ENCODE data around the gene ABLIM2. TPM values are rescaled to one million over a fixed set of nuclear protein-coding genes. Genes with fewer than 3 reads are reported as not detected.

ABLIM2 gene
- polyA plus RNA-seq, 1 donor from 2014 or later: 14.9 TPM

DNA sequence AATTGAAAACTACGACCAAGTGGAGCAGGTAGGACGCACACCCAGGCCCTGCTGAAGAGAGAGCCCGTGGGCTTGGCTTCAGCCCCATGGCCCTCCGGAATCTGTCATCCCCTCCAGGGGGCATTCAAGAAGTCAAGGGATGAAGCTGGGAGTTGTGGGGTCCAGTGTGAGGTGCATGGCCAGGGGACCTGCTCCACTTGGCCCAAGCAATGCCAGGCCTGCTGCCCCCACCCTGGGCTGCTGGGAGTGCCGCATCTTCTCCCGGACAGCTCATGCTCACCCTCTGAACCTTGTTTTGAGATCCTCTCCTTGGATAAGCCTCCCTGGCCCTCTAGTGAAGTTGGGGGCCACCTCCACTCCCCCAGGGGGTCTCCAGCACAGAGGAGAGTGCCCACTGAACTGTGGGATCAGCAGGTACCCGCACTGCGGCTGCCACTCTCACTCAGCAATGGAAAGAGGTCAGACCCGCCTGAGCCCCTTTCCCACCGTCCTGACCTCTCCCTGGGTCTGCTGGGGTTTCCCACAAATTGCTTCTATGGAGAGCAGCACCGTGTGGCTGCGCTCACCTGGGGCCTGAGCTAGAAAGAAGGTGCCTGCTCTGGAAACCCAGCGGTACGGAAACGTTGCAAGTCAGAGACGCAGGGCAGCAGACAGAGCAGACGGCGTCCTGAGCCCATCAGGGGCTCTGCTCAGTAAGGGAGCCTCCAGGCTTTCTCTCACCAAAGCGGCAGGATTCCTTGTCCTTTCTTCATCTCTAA lies 5.0 kb upstream of the ABLIM2 start:
- Histone ChIP-seq H3K9me2 (ENCODE audit: insufficient read depth, low read length) (no peaks in the 10 kb centered on the region), H3K4me3 (ENCODE audit: low read length) (no peak overlapping the region), H3F3A (ENCODE audit: insufficient read depth, low read length, poor library complexity, severe bottlenecking) (no peaks in the 10 kb centered on the region), H3K4me2 (ENCODE audit: low read length) (no peak overlapping the region), H3K27me3 (ENCODE audit: insufficient read depth, low read depth, low read length) (no peaks in the 10 kb centered on the region), H2AFZ (ENCODE audit: low read depth, low read length) (no peak overlapping the region), H4K20me1 (ENCODE audit: insufficient read depth) (no peaks in the 10 kb centered on the region), H3K36me3 (ENCODE audit: insufficient read depth, low read length) (no peaks in the 10 kb centered on the region), H3K9ac (ENCODE audit: low read length) (no peak overlapping the region), H3K9me3 (ENCODE audit: low read length) (peaks cover 3% of the 10 kb centered on the region), H3K27ac (ENCODE audit: low read length) (no peak overlapping the region), H3K79me2 (replicated peaks; ENCODE audit: insufficient read depth, low read length) (no peaks in the 10 kb centered on the region)
- TF ChIP-seq RAD21 (conservative IDR thresholded peaks at IDR 0.05) (no peak), EZH2 (IDR thresholded peaks at IDR 0.05; ENCODE audit: borderline replicate concordance, insufficient read depth, low read length, poor library complexity, severe bottlenecking) (no peak), POLR2AphosphoS5 (IDR thresholded peaks at IDR 0.05) (no peak), SMC3 (conservative IDR thresholded peaks at IDR 0.05; ENCODE audit: poor library complexity) (no peak), EP300 (conservative IDR thresholded peaks at IDR 0.05; ENCODE audit: poor library complexity, severe bottlenecking) (no peak)
- TF ChIP-seq, protein P1, sequence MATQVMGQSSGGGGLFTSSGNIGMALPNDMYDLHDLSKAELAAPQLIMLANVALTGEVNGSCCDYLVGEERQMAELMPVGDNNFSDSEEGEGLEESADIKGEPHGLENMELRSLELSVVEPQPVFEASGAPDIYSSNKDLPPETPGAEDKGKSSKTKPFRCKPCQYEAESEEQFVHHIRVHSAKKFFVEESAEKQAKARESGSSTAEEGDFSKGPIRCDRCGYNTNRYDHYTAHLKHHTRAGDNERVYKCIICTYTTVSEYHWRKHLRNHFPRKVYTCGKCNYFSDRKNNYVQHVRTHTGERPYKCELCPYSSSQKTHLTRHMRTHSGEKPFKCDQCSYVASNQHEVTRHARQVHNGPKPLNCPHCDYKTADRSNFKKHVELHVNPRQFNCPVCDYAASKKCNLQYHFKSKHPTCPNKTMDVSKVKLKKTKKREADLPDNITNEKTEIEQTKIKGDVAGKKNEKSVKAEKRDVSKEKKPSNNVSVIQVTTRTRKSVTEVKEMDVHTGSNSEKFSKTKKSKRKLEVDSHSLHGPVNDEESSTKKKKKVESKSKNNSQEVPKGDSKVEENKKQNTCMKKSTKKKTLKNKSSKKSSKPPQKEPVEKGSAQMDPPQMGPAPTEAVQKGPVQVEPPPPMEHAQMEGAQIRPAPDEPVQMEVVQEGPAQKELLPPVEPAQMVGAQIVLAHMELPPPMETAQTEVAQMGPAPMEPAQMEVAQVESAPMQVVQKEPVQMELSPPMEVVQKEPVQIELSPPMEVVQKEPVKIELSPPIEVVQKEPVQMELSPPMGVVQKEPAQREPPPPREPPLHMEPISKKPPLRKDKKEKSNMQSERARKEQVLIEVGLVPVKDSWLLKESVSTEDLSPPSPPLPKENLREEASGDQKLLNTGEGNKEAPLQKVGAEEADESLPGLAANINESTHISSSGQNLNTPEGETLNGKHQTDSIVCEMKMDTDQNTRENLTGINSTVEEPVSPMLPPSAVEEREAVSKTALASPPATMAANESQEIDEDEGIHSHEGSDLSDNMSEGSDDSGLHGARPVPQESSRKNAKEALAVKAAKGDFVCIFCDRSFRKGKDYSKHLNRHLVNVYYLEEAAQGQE (IDR thresholded peaks at IDR 0.05; ENCODE audit: borderline replicate concordance): no peak

- Histone ChIP-seq H3K9me2 (ENCODE audit: insufficient read depth, low read length) (no peaks in the 10 kb centered on the region), H3K4me2 (ENCODE audit: low read length) (no peak overlapping the region), H3K9ac (ENCODE audit: low read length) (no peak overlapping the region), H3K4me3 (ENCODE audit: low read length) (no peak overlapping the region), H3K79me2 (replicated peaks; ENCODE audit: insufficient read depth, low read length) (no peaks in the 10 kb centered on the region), H3K9me3 (ENCODE audit: low read length) (no peaks in the 10 kb centered on the region), H3F3A (ENCODE audit: insufficient read depth, low read length, poor library complexity, severe bottlenecking) (no peaks in the 10 kb centered on the region), H3K36me3 (ENCODE audit: insufficient read depth, low read length) (no peaks in the 10 kb centered on the region), H3K27ac (ENCODE audit: low read length) (no peak overlapping the region), H4K20me1 (ENCODE audit: insufficient read depth) (no peaks in the 10 kb centered on the region), H2AFZ (ENCODE audit: low read depth, low read length) (no peak overlapping the region), H3K27me3 (ENCODE audit: insufficient read depth, low read depth, low read length) (peaks cover 4% of the 10 kb centered on the region)
- TF ChIP-seq EZH2 (IDR thresholded peaks at IDR 0.05; ENCODE audit: borderline replicate concordance, insufficient read depth, low read length, poor library complexity, severe bottlenecking) (no peak), RAD21 (conservative IDR thresholded peaks at IDR 0.05) (no peak), SMC3 (conservative IDR thresholded peaks at IDR 0.05; ENCODE audit: poor library complexity) (no peak), TAF1 (IDR thresholded peaks at IDR 0.05; ENCODE audit: low read depth) (no peak), MXI1 (conservative IDR thresholded peaks at IDR 0.05; ENCODE audit: poor library complexity, severe bottlenecking) (no peak), EP300 (conservative IDR thresholded peaks at IDR 0.05; ENCODE audit: poor library complexity, severe bottlenecking) (no peak), POLR2AphosphoS5 (IDR thresholded peaks at IDR 0.05) (no peak)
- TF ChIP-seq, protein P2, sequence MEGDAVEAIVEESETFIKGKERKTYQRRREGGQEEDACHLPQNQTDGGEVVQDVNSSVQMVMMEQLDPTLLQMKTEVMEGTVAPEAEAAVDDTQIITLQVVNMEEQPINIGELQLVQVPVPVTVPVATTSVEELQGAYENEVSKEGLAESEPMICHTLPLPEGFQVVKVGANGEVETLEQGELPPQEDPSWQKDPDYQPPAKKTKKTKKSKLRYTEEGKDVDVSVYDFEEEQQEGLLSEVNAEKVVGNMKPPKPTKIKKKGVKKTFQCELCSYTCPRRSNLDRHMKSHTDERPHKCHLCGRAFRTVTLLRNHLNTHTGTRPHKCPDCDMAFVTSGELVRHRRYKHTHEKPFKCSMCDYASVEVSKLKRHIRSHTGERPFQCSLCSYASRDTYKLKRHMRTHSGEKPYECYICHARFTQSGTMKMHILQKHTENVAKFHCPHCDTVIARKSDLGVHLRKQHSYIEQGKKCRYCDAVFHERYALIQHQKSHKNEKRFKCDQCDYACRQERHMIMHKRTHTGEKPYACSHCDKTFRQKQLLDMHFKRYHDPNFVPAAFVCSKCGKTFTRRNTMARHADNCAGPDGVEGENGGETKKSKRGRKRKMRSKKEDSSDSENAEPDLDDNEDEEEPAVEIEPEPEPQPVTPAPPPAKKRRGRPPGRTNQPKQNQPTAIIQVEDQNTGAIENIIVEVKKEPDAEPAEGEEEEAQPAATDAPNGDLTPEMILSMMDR (IDR thresholded peaks at IDR 0.05; ENCODE audit: poor library complexity, severe bottlenecking): no peak
- TF ChIP-seq, protein P1 (IDR thresholded peaks at IDR 0.05; ENCODE audit: borderline replicate concordance): no peak
These were observed 4.4 kb upstream of the ABLIM2 start for GRCh38 chr4:8163026-8163425.

Measured in neural cell (in vitro differentiated cells).